CD14-positive monocyte (primary cell): Measurements from ENCODE around the gene IGLL5. TPM values are rescaled to one million over a fixed set of nuclear protein-coding genes. Genes with fewer than 3 reads are reported as not detected.

ENCODE experiments used
- DNase-seq, 3 donors: peaks; one replicate each; pipeline ENCODE4 v3.0.0-alpha.2; 2011 to 2022
- H2AFZ ChIP-seq: 2 replicates; pipeline ENCODE4 v1.6.0; 2012; ENCODE audit warnings: mild to moderate bottlenecking, low read depth, low read length, inconsistent platforms; ENCODE audit not compliant: insufficient read depth, poor library complexity, severe bottlenecking
- H3K27ac ChIP-seq, 2 donors: 1 replicate in 1 of 2; 2 replicates in 1 of 2; pipeline ENCODE4 v1.5.1; 2012 to 2013; ENCODE audit warnings: low read length in 2 of 2, control low read depth in 1 of 2, inconsistent platforms in 1 of 2, low read depth in 1 of 2, mild to moderate bottlenecking in 1 of 2
- H3K27me3 ChIP-seq, 2 donors: one replicate each; pipeline versions ENCODE4 v1.6.0 to v1.6.1; 2011 to 2013; ENCODE audit warnings: low read length in 2 of 2; ENCODE audit not compliant: control insufficient read depth in 2 of 2, insufficient read depth in 2 of 2
- H3K36me3 ChIP-seq, 2 donors: replicated peaks in 1 of 2; 1 replicate in 1 of 2; 2 replicates in 1 of 2; pipeline versions ENCODE4 v1.5.1 to v1.6.1; 2012 to 2013; ENCODE audit warnings: low read length in 2 of 2, control low read depth in 1 of 2, inconsistent platforms in 1 of 2, mild to moderate bottlenecking in 1 of 2; ENCODE audit not compliant: insufficient read depth in 2 of 2, control insufficient read depth in 1 of 2
- H3K4me1 ChIP-seq, 2 donors: 1 replicate in 1 of 2; 2 replicates in 1 of 2; pipeline versions ENCODE4 v1.5.1 to v1.6.1; 2012 to 2013; ENCODE audit warnings: low read length in 2 of 2, control low read depth in 1 of 2, inconsistent platforms in 1 of 2, mild to moderate bottlenecking in 1 of 2, moderate library complexity in 1 of 2; ENCODE audit not compliant: insufficient read depth in 2 of 2, control insufficient read depth in 1 of 2
- H3K4me2 ChIP-seq: replicated peaks from 2 replicates; pipeline ENCODE3; 2012; ENCODE audit warnings: low read length, moderate library complexity, mild to moderate bottlenecking; ENCODE audit not compliant: poor library complexity, severe bottlenecking; ENCODE audit errors: extremely low read depth
- H3K4me3 ChIP-seq, 3 experiments: fragments of 200-600 bp in 1 of 3; sonication (generic) in 1 of 3; replicated peaks in 1 of 3; 1 replicate in 2 of 3; 2 replicates in 1 of 3; pipeline ENCODE4 v1.5.1; 2011 to 2013; ENCODE audit warnings: low read length in 3 of 3, mild to moderate bottlenecking in 3 of 3, control low read depth in 2 of 3, low read depth in 2 of 3, inconsistent platforms in 1 of 3, moderate library complexity in 1 of 3
- H3K79me2 ChIP-seq: 2 replicates; pipeline ENCODE4 v1.6.0; 2012; ENCODE audit warnings: mild to moderate bottlenecking, control low read depth, inconsistent platforms, low read length, moderate library complexity; ENCODE audit not compliant: insufficient read depth
- H3K9ac ChIP-seq: 2 replicates; pipeline ENCODE4 v1.6.0; 2017; ENCODE audit warnings: low read length, mild to moderate bottlenecking; ENCODE audit not compliant: insufficient read depth, poor library complexity, severe bottlenecking
- H3K9me3 ChIP-seq, 2 donors: replicated peaks in 1 of 2; 1 replicate in 1 of 2; 2 replicates in 1 of 2; pipeline versions ENCODE4 v1.5.1 to v1.6.1; 2012 to 2013; ENCODE audit warnings: low read length in 2 of 2, control low read depth in 1 of 2; ENCODE audit not compliant: control insufficient read depth in 1 of 2, insufficient read depth in 1 of 2
- H4K20me1 ChIP-seq: 2 replicates; pipeline ENCODE4 v1.6.0; 2012; ENCODE audit warnings: mild to moderate bottlenecking, low read length, control low read depth, moderate library complexity; ENCODE audit not compliant: insufficient read depth
- H3K27ac Mint-ChIP-seq, 7 donors: one replicate each; pipeline ENCODE4 v1.8.0; 2020; ENCODE audit warnings: mild to moderate bottlenecking in 7 of 7, mixed read lengths in 7 of 7, moderate library complexity in 6 of 7, inconsistent platforms in 2 of 7
- H3K27me3 Mint-ChIP-seq, 3 donors: one replicate each; pipeline ENCODE4 v1.8.0; 2021 to 2022; ENCODE audit warnings: low read depth in 3 of 3, mild to moderate bottlenecking in 3 of 3, mixed read lengths in 3 of 3, moderate library complexity in 3 of 3, inconsistent platforms in 1 of 3
- H3K36me3 Mint-ChIP-seq, 2 donors: one replicate each; pipeline ENCODE4 v1.8.0; 2020; ENCODE audit warnings: mixed read lengths in 2 of 2, inconsistent platforms in 1 of 2, mild to moderate bottlenecking in 1 of 2
- H3K4me1 Mint-ChIP-seq: one replicate; pipeline ENCODE4 v1.8.0; 2020; ENCODE audit warnings: mild to moderate bottlenecking, mixed read lengths
- H3K4me3 Mint-ChIP-seq, 2 donors: one replicate each; pipeline ENCODE4 v1.8.0; 2020; ENCODE audit warnings: mild to moderate bottlenecking in 2 of 2, mixed read lengths in 2 of 2, moderate library complexity in 1 of 2
- H3K9me3 Mint-ChIP-seq, 7 donors: one replicate each; pipeline ENCODE4 v1.8.0; 2020 to 2022; ENCODE audit warnings: mixed read lengths in 7 of 7, mild to moderate bottlenecking in 6 of 7, moderate library complexity in 6 of 7, inconsistent platforms in 2 of 7
- CTCF ChIP-seq: fragments of 200-600 bp; IDR thresholded peaks from one replicate; pipeline ENCODE4 v1.8.0; 2022; ENCODE audit warnings: antibody characterized with exemption, mild to moderate bottlenecking
- WGBS: methylation state at CpG from one replicate; pipeline ENCODE4 v1.1.5; 2013; ENCODE audit warnings: missing lambda C conversion rate; ENCODE audit not compliant: insufficient coverage; 5-methylcytosine and 5-hydroxymethylcytosine counted together
- intact Hi-C, 2 donors: fragments of 100-400 bp; cut with micrococcal nuclease; formaldehyde crosslinking; loops; one replicate each; pipeline versions ENCODE4 v1.15.0 to v1.15.1; 2023
- polyA plus RNA-seq, 3 donors: library from polyadenylated mRNA; depleted of rRNA in 1 of 3; unstranded in 2 of 3; stranded (reverse) in 1 of 3; fragments of 300-500 nt in 2 of 3; fragments of >200 nt in 1 of 3; fragmentation: Illumina TruSeq in 2 of 3; gene quantifications; 1 replicate in 2 of 3; 2 replicates in 1 of 3; pipeline ENCODE4 v1.2.3, GENCODE V29; 2012 to 2021

The IGLL5 gene
- polyA plus RNA-seq, 3 donors: 0.21 to 0.38 TPM; not detected in 1

- DNase-seq: no peak
- Histone ChIP-seq H3K4me1 (peaks cover 0 to 8% of the 10 kb centered on the region in 2 donors), H3K9ac (no peak overlapping the region), H3K4me3 (no peak overlapping the region), H3K4me2 (no peak overlapping the region), H3K27ac (no peak overlapping the region), H2AFZ (no peak overlapping the region), H3K9me3 (no peaks in the 10 kb centered on the region), H3K27me3 (no peaks in the 10 kb centered on the region), H4K20me1 (no peaks in the 10 kb centered on the region), H3K36me3 (no peaks in the 10 kb centered on the region), H3K79me2 (no peaks in the 10 kb centered on the region)
- Mint-ChIP-seq H3K4me1 (peaks cover 18% of the 10 kb centered on the region), H3K4me3 (no peak overlapping the region), H3K36me3 (peaks cover 0 to 2% of the 10 kb centered on the region in 2 donors), H3K27me3 (peaks cover 1 to 10% (median 4%) of the 10 kb centered on the region in 3 donors), H3K9me3 (peaks cover 0 to 3% (median 0%) of the 10 kb centered on the region in 7 donors), H3K27ac (no peak overlapping the region)
- TF ChIP-seq CTCF: no peak
- intact Hi-C loops: no loop called here
- WGBS: 98% methylated on average over 5 of the region's 6 CpGs
These were observed 28.0 kb downstream of the IGLL5 start for GRCh38 chr22:22915670-22916035.

- WGBS: 85% methylated on average over 7 of the region's 10 CpGs
- Histone ChIP-seq H3K9me3 (no peaks in the 10 kb centered on the region), H3K9ac (no peak overlapping the region), H3K4me3 (no peak overlapping the region), H2AFZ (no peak overlapping the region), H3K79me2 (no peaks in the 10 kb centered on the region), H4K20me1 (no peaks in the 10 kb centered on the region), H3K27ac (no peak overlapping the region), H3K27me3 (no peaks in the 10 kb centered on the region), H3K4me2 (no peak overlapping the region), H3K4me1 (peaks cover 0 to 8% of the 10 kb centered on the region in 2 donors), H3K36me3 (no peaks in the 10 kb centered on the region)
- Mint-ChIP-seq H3K36me3 (peaks cover 0 to 2% of the 10 kb centered on the region in 2 donors), H3K27ac (peak overlapping the region in 1 of 7 donors; percentile 50), H3K4me3 (no peak overlapping the region), H3K27me3 (peaks cover 1 to 9% (median 4%) of the 10 kb centered on the region in 3 donors), H3K4me1 (peaks cover 13% of the 10 kb centered on the region), H3K9me3 (peaks cover 0 to 2% (median 0%) of the 10 kb centered on the region in 7 donors)
- no peak for DNase-seq
- TF ChIP-seq CTCF: no peak
- intact Hi-C loops: no loop called here
These were observed 28.8 kb downstream of the IGLL5 start for GRCh38 chr22:22916215-22916951.
